H1 (cell line): ENCODE results near the gene MBP. TPM values are rescaled to one million over a fixed set of nuclear protein-coding genes. Genes with fewer than 3 reads are reported as not detected.

ENCODE experiments used
- MAX ChIP-seq: IDR thresholded peaks from 2 replicates; pipeline ENCODE4 v1.6.1; 2012; ENCODE audit warnings: inconsistent platforms
- ZNF274 ChIP-seq: IDR thresholded peaks from 2 replicates; pipeline ENCODE4 v1.7.0; 2012; ENCODE audit warnings: low read length, borderline replicate concordance; ENCODE audit errors: extremely low read depth
- polyA plus RNA-seq, 7 experiments: library from polyadenylated mRNA; depleted of rRNA in 3 of 7; stranded (reverse) in 5 of 7; unstranded in 2 of 7; fragments of >200 nt in 5 of 7; fragments of 200-250 nt in 2 of 7; gene quantifications; 1 replicate in 5 of 7; 2 replicates in 1 of 7; 4 replicates in 1 of 7; pipeline versions ENCODE4 v1.2.1 to v1.2.3, GENCODE V29; 2011 to 2013; ENCODE audit warnings: missing spikeins in 2 of 7, mixed read lengths in 2 of 7
- total RNA-seq: library from RNA; stranded (reverse); fragmentation: NEBNext Ultra II Directional; extraction: Animal tissue kit (Norgen Biotek cat#: 25700); gene quantifications from 2 replicates; pipeline ENCODE4 v1.2.1, GENCODE V29; 2021

Gene MBP
- total and polyA plus RNA-seq, 2 of the 8 experiments (the other 6 are each of a cell fraction or from before 2014, with no cell fraction given), result 7.7 to 19.2 TPM

- TF ChIP-seq MAX (no peak), ZNF274 (no peak)
Measured at GRCh38 chr18:77074431-77074830, 58.2 kb downstream of the MBP start (continued).
